Panc1 (cell line): ENCODE results near the gene CAMK1D. TPM values are rescaled to one million over a fixed set of nuclear protein-coding genes. Genes with fewer than 3 reads are reported as not detected.

Experiments used
- ATAC-seq: fragments of 200-7000 bp; cut with Tn5 transposase; 2 replicates; pipeline ENCODE4 v1.9.1; 2020; ENCODE audit warnings: mild to moderate bottlenecking, moderate library complexity
- BruUV-seq: library from RNA; stranded (reverse); fragments of 400-500 nt; replicated peaks from 2 replicates; lab custom pipeline; 2021; lab: Mats Ljungman, UMichigan
- CTCF ChIA-PET: fragments of 300-600 bp; sonication (Branson Sonifier 250); formaldehyde crosslinking; loops from one replicate; lab custom pipeline; 2022; ENCODE audit warnings: antibody characterized with exemption; lab: Charles Lee
- POLR2A ChIA-PET: fragments of 300-600 bp; sonication (Branson Sonifier 250); formaldehyde crosslinking; loops from one replicate; lab custom pipeline; 2022; ENCODE audit warnings: antibody characterized with exemption; lab: Charles Lee
- DNase-seq: peaks from one replicate; pipeline ENCODE4 v3.0.0-alpha.2; 2010; ENCODE audit warnings: low read depth, low spot score
- H3K27ac ChIP-seq: 2 replicates; pipeline ENCODE4 v1.5.1; 2011; ENCODE audit warnings: mild to moderate bottlenecking, low read length, inconsistent platforms
- H3K27me3 ChIP-seq: fragments of 200-500 bp; sonication (Bioruptor generic); 2 replicates; pipeline ENCODE4 v1.6.0; 2014; ENCODE audit warnings: low read length, inconsistent platforms; ENCODE audit not compliant: control insufficient read depth, insufficient read depth
- H3K36me3 ChIP-seq: fragments of 200-500 bp; sonication (Bioruptor generic); 2 replicates; pipeline ENCODE4 v1.5.1; 2014; ENCODE audit warnings: inconsistent platforms, mild to moderate bottlenecking, low read length, moderate library complexity; ENCODE audit not compliant: control insufficient read depth, insufficient read depth
- H3K4me1 ChIP-seq: 2 replicates; pipeline ENCODE4 v1.5.1; 2011; ENCODE audit warnings: inconsistent platforms, mild to moderate bottlenecking, low read length, moderate library complexity; ENCODE audit not compliant: control insufficient read depth, insufficient read depth
- H3K4me3 ChIP-seq, 2 experiments: 2 replicates each; pipeline ENCODE4 v1.5.1; 2011 to 2012; ENCODE audit warnings: low read depth in 2 of 2, low read length in 2 of 2, mild to moderate bottlenecking in 2 of 2, inconsistent platforms in 1 of 2, moderate library complexity in 1 of 2
- H3K9me3 ChIP-seq: fragments of 200-500 bp; sonication (Bioruptor generic); 2 replicates; pipeline ENCODE4 v1.5.1; 2014; ENCODE audit warnings: low read depth, mild to moderate bottlenecking, inconsistent platforms, low read length, moderate library complexity; ENCODE audit not compliant: control insufficient read depth, insufficient read depth
- CTCF ChIP-seq: fragments of 450-650 bp; IDR thresholded peaks from 2 replicates; pipeline ENCODE4 v1.5.1; 2017; ENCODE audit warnings: mild to moderate bottlenecking
- POLR2AphosphoS5 ChIP-seq: IDR thresholded peaks from 2 replicates; pipeline ENCODE4 v1.6.1; 2012; ENCODE audit warnings: mild to moderate bottlenecking, low read depth, low read length, moderate library complexity
- REST ChIP-seq, 2 experiments: IDR thresholded peaks; 2 replicates each; pipeline ENCODE4 v1.6.1; 2011 to 2012; ENCODE audit warnings: low read depth in 2 of 2, control low read depth in 1 of 2, low read length in 1 of 2, mild to moderate bottlenecking in 1 of 2, moderate library complexity in 1 of 2; ENCODE audit not compliant: insufficient read depth in 1 of 2
- SIN3A ChIP-seq: IDR thresholded peaks from 2 replicates; pipeline ENCODE4 v1.6.1; 2012; ENCODE audit warnings: low read depth, mild to moderate bottlenecking, low read length, moderate library complexity, borderline replicate concordance; ENCODE audit not compliant: insufficient read depth
- TCF7L2 ChIP-seq: IDR thresholded peaks from 2 replicates; pipeline ENCODE4 v1.6.1; 2011; ENCODE audit warnings: mild to moderate bottlenecking, low read depth, low read length, inconsistent platforms
- in situ Hi-C: cut with HindIII; loops from 2 replicates; pipeline ENCODE4 v1.10.0; 2016; ENCODE audit warnings: low sequenced_read_pairs, low pct_unique_long_range_greater_than_20kb
- intact Hi-C: fragments of 100-400 bp; cut with micrococcal nuclease; formaldehyde crosslinking; loops from one replicate; pipeline ENCODE4 v1.10.0; 2022; ENCODE audit not compliant: unreplicated experiment
- total RNA-seq: library from RNA; stranded (reverse); gene quantifications from one replicate; pipeline ENCODE4 v1.2.1, GENCODE V29; 2021; ENCODE audit not compliant: unreplicated experiment

CAMK1D gene
- total RNA-seq, 1 experiment from 2014 or later: 5.7 TPM

GRCh38 chr10:12430406-12430982, 81.1 kb downstream of the CAMK1D start:
- ChIA-PET CTCF (interaction anchor here (0.6 kb wide), 1 partner anchor 585 kb away, joined by 4 read pairs; no protein-coding TSS in a partner anchor), POLR2A (no interaction called here)
- ATAC-seq: no peak
- H3K9me3 ChIP-seq: no peaks in the 10 kb centered on the region
- no peak for DNase-seq
- H3K4me1 ChIP-seq: no peaks in the 10 kb centered on the region
- in situ Hi-C loops: no loop called here
- TF ChIP-seq CTCF: no peak
- no peak for TF ChIP-seq POLR2AphosphoS5
- TF ChIP-seq REST (IDR thresholded peaks at IDR 0.05; ENCODE audit: insufficient read depth in 1 of 2, low read depth in 2 of 2, low read length in 1 of 2): no peak
- TF ChIP-seq TCF7L2: no peak
- no peak for TF ChIP-seq SIN3A
- BruUV-seq: no TSS peak
- H3K27ac ChIP-seq: no peak overlapping the region
- H3K36me3 ChIP-seq: no peaks in the 10 kb centered on the region
- no peaks in the 10 kb centered on the region for H3K27me3 ChIP-seq
- H3K4me3 ChIP-seq: no peak overlapping the region
- intact Hi-C loops: no loop called here

GRCh38 chr10:12431151-12432101, 82.1 kb downstream of the CAMK1D start:
- intact Hi-C loops (no loop called here), in situ Hi-C loops (no loop called here)
- no peaks in the 10 kb centered on the region for H3K4me1 ChIP-seq
- no peak overlapping the region for H3K27ac ChIP-seq
- H3K36me3 ChIP-seq: no peaks in the 10 kb centered on the region
- no peak for DNase-seq
- POLR2A ChIA-PET: no interaction called here
- TF ChIP-seq REST (IDR thresholded peaks at IDR 0.05; ENCODE audit: insufficient read depth in 1 of 2, low read depth in 2 of 2, low read length in 1 of 2) (no peak), TCF7L2 (no peak), POLR2AphosphoS5 (no peak), CTCF (no peak), SIN3A (no peak)
- H3K27me3 ChIP-seq: no peaks in the 10 kb centered on the region
- H3K4me3 ChIP-seq: no peak overlapping the region
- no peak for ATAC-seq
- CTCF ChIA-PET: no interaction called here
- no TSS peak for BruUV-seq
- H3K9me3 ChIP-seq: no peaks in the 10 kb centered on the region
